Common myeloid progenitor, CD34-positive (primary cell): ENCODE data around the gene ARPC4. TPM values are rescaled to one million over a fixed set of nuclear protein-coding genes. Genes with fewer than 3 reads are reported as not detected.

ENCODE experiments used
- CTCF ChIA-PET: fragments of 350-600 bp; sonication (Branson Sonifier 250); formaldehyde crosslinking; loops from one replicate; lab custom pipeline; 2021; ENCODE audit warnings: antibody characterized with exemption; lab: Charles Lee
- POLR2A ChIA-PET: fragments of 350-600 bp; sonication (Branson Sonifier 250); formaldehyde crosslinking; loops from one replicate; lab custom pipeline; 2021; ENCODE audit warnings: antibody characterized with exemption; lab: Charles Lee
- DNase-seq, 3 donors: peaks; one replicate each; pipeline versions ENCODE4 v3.0.0 to v3.0.0-alpha.2; 2013
- H3K27ac ChIP-seq, 2 experiments: 1 replicate in 1 of 2; 2 replicates in 1 of 2; pipeline ENCODE4 v1.7.0; 2013; ENCODE audit warnings: inconsistent platforms in 2 of 2, low read length in 2 of 2, mild to moderate bottlenecking in 2 of 2, low read depth in 1 of 2, moderate library complexity in 1 of 2; ENCODE audit not compliant: severe bottlenecking in 2 of 2, insufficient read depth in 1 of 2, poor library complexity in 1 of 2
- H3K27me3 ChIP-seq, 5 experiments: replicated peaks in 2 of 5; 1 replicate in 3 of 5; 2 replicates in 2 of 5; pipeline versions ENCODE4 v1.6.1 to v1.7.0; 2013; ENCODE audit warnings: low read length in 4 of 5, mild to moderate bottlenecking in 2 of 5, moderate library complexity in 2 of 5, inconsistent platforms in 1 of 5; ENCODE audit not compliant: insufficient read depth in 5 of 5, control insufficient read depth in 4 of 5
- H3K36me3 ChIP-seq, 4 experiments: 1 replicate in 2 of 4; 2 replicates in 2 of 4; pipeline versions ENCODE4 v1.6.1 to v1.7.0; 2013; ENCODE audit warnings: low read length in 3 of 4, control low read depth in 1 of 4, mild to moderate bottlenecking in 1 of 4; ENCODE audit not compliant: control insufficient read depth in 4 of 4, insufficient read depth in 4 of 4
- H3K4me1 ChIP-seq, 4 experiments: 1 replicate in 3 of 4; 2 replicates in 1 of 4; pipeline versions ENCODE4 v1.6.1 to v1.7.1; 2013; ENCODE audit warnings: low read length in 3 of 4, mild to moderate bottlenecking in 3 of 4, control low read depth in 1 of 4, inconsistent platforms in 1 of 4, moderate library complexity in 1 of 4; ENCODE audit not compliant: control insufficient read depth in 4 of 4, insufficient read depth in 4 of 4; ENCODE audit errors: control extremely low read depth in 1 of 4
- H3K4me3 ChIP-seq, 7 experiments: 1 replicate in 4 of 7; 2 replicates in 3 of 7; pipeline versions ENCODE4 v1.5.1 to v1.7.0; 2013; ENCODE audit warnings: mild to moderate bottlenecking in 7 of 7, low read length in 6 of 7, moderate library complexity in 6 of 7, inconsistent platforms in 2 of 7, low read depth in 2 of 7, control low read depth in 1 of 7; ENCODE audit not compliant: insufficient read depth in 4 of 7, control insufficient read depth in 1 of 7; ENCODE audit errors: extremely low read depth in 1 of 7
- H3K9me3 ChIP-seq, 5 experiments: 1 replicate in 4 of 5; 2 replicates in 1 of 5; pipeline versions ENCODE4 v1.6.1 to v1.7.1; 2013; ENCODE audit warnings: low read length in 4 of 5, mild to moderate bottlenecking in 2 of 5, inconsistent platforms in 1 of 5, low read depth in 1 of 5, moderate library complexity in 1 of 5; ENCODE audit not compliant: control insufficient read depth in 4 of 5, insufficient read depth in 2 of 5; ENCODE audit errors: control extremely low read depth in 1 of 5
- WGBS: methylation state at CpG from one replicate; pipeline ENCODE4 v1.1.5; 2013; ENCODE audit not compliant: insufficient coverage; 5-methylcytosine and 5-hydroxymethylcytosine counted together
- polyA plus RNA-seq: library from polyadenylated mRNA; unstranded; fragments of 120-200 nt; gene quantifications from one replicate; pipeline ENCODE4 v1.2.1, GENCODE V29; 2013

Gene ARPC4
- 120 TPM for polyA plus RNA-seq

DNA sequence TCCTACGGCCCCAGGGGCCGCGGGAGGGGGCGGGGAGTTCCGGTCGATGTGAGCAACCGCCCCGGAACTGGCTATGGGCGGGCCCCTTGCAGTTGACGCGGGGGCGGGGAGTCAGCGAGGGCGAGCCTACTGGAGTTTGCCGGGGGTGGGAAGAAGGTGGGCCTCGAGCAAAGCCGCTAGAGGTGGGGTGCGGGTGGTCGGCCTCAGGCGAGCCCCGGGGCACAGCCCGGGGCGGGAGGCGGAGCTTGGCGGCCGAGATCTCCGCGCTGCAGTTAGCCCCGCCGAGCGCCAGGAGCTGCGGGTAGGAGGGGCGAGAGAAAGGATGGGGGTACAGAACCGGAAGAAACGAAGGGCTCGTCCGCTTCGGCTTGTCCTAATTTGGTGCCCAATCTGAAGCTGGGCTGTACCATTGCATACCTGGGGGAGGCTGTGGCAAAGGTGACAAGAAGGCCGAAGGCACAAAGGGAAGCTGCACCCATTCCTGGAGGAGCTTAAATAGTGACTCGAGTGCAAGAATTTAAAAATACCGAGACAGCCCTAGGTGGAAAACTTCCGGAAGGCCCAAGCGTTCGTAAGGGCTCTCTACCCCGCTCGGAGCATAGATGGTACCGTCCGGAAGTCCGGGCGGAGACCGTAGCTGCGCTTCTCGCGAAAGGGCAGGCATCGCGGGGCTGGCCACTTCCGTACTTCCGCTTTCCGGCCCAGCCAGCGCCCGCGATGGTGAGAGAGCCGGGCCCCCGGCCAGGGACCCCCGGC is at the start of gene ARPC4, which contains the start of gene TADA3:
TSS of gene ARPC4 (plus strand) at position 678 of the 756 bp plus-strand sequence. CDS start at position 718, 40 bp downstream.
TSS of gene TADA3 (minus strand) at position 69 of the 756 bp plus-strand sequence. CDS start 1,007 bp downstream, outside the sequence.
- peak within 1 kb of the TSS; percentile 79 to 98 (median 86) for H3K4me3 ChIP-seq
- ChIA-PET POLR2A (interaction anchor here (0.5 to 1.3 kb wide), 5 partner anchors 10 to 340 kb away, joined by 3 to 9 read pairs (median 5); partner anchors contain the start of gene BRPF1), CTCF (interaction anchor here (0.9 to 1.6 kb wide), 6 partner anchors 9 to 62 kb away, joined by 3 to 4 read pairs (median 3); partner anchors contain the start of gene OGG1)
- no peaks in the 10 kb centered on the region for H3K9me3 ChIP-seq
- peaks cover 7 to 37% (median 22%) of the 10 kb centered on the region in 4 experiments for H3K36me3 ChIP-seq
- WGBS: under 1% methylated on average over 56 of the region's 65 CpGs
- peak within 1 kb of the TSS; percentile 96 to 98 for H3K27ac ChIP-seq
- no peaks in the 10 kb centered on the region for H3K27me3 ChIP-seq
- peaks cover 11 to 27% (median 21%) of the 10 kb centered on the region in 4 experiments for H3K4me1 ChIP-seq
- peak; percentile 97 to 98 (median 98) for DNase-seq

DNA sequence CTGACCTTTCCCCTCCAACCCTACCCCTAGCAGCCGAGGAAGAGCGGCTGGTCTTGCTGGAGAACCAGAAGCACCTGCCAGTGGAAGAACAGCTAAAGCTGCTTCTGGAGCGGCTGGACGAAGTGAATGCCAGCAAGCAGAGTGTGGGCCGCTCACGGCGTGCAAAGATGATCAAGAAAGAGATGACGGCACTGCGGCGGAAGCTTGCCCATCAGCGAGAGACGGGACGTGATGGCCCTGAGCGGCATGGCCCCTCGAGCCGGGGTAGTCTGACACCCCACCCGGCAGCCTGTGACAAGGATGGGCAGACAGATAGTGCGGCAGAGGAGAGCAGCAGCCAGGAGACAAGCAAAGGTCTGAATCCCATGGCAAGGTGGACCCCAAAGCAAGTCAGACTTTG is 49.3 kb upstream of the ARPC4 start:
- CTCF ChIA-PET: interaction anchor here (0.9 to 9.5 kb wide), 5 partner anchors 11 to 64 kb away, joined by 3 to 68 read pairs (median 4); partner anchors contain the start of gene BRPF1
- no peak overlapping the region for H3K27ac ChIP-seq
- POLR2A ChIA-PET: interaction anchor here (1.2 kb wide), 1 partner anchor 10 kb away, joined by 5 read pairs; no protein-coding TSS in a partner anchor
- H3K4me1 ChIP-seq: no peaks in the 10 kb centered on the region
- no peaks in the 10 kb centered on the region for H3K27me3 ChIP-seq
- H3K9me3 ChIP-seq: no peaks in the 10 kb centered on the region
- 99% methylated on average over 18 of the region's 18 CpGs for WGBS
- no peak for DNase-seq
- H3K4me3 ChIP-seq: no peak overlapping the region
- H3K36me3 ChIP-seq: peaks cover 36 to 100% (median 93%) of the 10 kb centered on the region in 4 experiments

DNA sequence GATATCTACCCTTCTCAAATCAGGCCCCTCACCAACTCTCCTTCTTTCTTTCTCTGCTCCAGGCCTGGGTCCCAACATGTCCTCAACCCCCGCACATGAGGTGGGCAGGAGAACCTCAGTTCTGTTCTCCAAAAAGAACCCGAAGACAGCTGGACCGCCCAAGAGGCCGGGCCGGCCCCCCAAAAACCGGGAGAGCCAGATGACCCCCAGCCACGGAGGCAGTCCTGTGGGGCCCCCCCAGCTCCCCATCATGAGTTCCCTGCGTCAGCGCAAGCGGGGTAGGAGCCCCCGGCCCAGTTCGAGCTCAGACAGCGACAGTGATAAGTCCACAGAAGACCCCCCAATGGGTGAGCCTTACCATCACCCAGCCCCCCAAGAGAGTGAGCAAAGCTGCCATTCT is 48.7 kb upstream of the ARPC4 start:
- DNase-seq: no peak
- POLR2A ChIA-PET: interaction anchor here (1.2 to 1.6 kb wide), 2 partner anchors 11 to 13 kb away, joined by 5 to 7 read pairs; partner anchors contain the start of gene BRPF1
- Histone ChIP-seq H3K27ac (no peak overlapping the region), H3K4me3 (no peak overlapping the region), H3K36me3 (peaks cover 33 to 98% (median 88%) of the 10 kb centered on the region in 4 experiments), H3K9me3 (no peaks in the 10 kb centered on the region), H3K27me3 (no peaks in the 10 kb centered on the region), H3K4me1 (peaks cover 0 to 3% (median 2%) of the 10 kb centered on the region in 4 experiments)
- 96% methylated on average over 12 of the region's 13 CpGs for WGBS
- CTCF ChIA-PET: interaction anchor here (0.6 to 9.5 kb wide), 5 partner anchors 12 to 975 kb away, joined by 3 to 68 read pairs (median 4); partner anchors contain the start of genes BRPF1 and OXTR

DNA sequence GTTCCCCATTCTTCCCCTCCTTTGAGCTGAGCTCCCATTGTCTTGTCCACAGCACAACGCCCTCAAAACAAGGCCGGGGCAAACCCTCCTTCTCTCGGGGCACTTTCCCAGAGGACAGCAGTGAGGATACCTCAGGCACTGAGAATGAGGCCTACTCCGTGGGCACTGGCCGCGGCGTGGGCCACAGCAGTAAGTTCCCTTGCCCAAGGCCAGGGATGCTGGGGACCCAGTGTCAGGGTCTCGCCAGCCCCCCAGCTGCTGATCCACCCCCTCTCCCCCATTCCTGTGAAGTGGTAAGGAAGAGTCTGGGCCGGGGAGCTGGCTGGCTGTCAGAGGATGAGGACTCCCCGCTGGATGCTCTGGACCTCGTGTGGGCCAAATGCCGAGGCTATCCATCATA is 47.4 kb upstream of the ARPC4 start:
- H3K4me1 ChIP-seq: peaks cover 0 to 14% (median 11%) of the 10 kb centered on the region in 4 experiments
- DNase-seq: no peak
- peaks cover 29 to 86% (median 75%) of the 10 kb centered on the region in 4 experiments for H3K36me3 ChIP-seq
- no peaks in the 10 kb centered on the region for H3K27me3 ChIP-seq
- CTCF ChIA-PET: interaction anchor here (2.3 to 9.5 kb wide), 3 partner anchors 8 to 18 kb away, joined by 7 to 68 read pairs (median 13); partner anchors contain the start of gene BRPF1
- H3K27ac ChIP-seq: no peak overlapping the region
- WGBS: 98% methylated on average over 11 of the region's 12 CpGs
- H3K4me3 ChIP-seq: no peak overlapping the region
- no peaks in the 10 kb centered on the region for H3K9me3 ChIP-seq
- POLR2A ChIA-PET: interaction anchor here (1.6 kb wide), 1 partner anchor 15 kb away, joined by 7 read pairs; the partner anchor contains the start of gene BRPF1

DNA sequence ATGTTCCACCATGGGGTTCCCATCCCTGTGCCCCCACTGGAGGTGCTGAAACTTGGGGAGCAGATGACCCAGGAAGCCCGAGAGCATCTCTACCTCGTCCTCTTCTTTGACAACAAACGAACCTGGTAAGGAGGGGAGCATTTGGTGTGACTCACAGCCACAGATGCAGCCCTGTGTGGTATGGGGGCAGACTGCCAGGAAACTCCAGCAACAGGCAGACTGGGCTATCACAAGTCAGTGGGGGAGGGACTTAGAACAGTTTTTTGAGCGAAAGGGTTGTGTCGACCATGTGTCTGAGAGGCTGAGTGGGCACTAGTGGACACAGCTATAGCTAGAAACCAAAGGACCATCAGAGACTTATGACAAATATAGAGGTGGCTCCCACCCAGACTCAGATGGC is 46.6 kb upstream of the ARPC4 start:
- Histone ChIP-seq H3K27me3 (no peaks in the 10 kb centered on the region), H3K4me3 (no peak overlapping the region), H3K27ac (no peak overlapping the region), H3K36me3 (peaks cover 27 to 81% (median 69%) of the 10 kb centered on the region in 4 experiments), H3K4me1 (peaks cover 0 to 22% (median 16%) of the 10 kb centered on the region in 4 experiments), H3K9me3 (no peaks in the 10 kb centered on the region)
- CTCF ChIA-PET: interaction anchor here (2.3 to 9.5 kb wide), 3 partner anchors 9 to 19 kb away, joined by 7 to 68 read pairs (median 13); partner anchors contain the start of gene BRPF1
- 94% methylated on average over 5 of the region's 5 CpGs for WGBS
- POLR2A ChIA-PET: no interaction called here
- DNase-seq: peak in 1 of 3 donors; percentile 26

DNA sequence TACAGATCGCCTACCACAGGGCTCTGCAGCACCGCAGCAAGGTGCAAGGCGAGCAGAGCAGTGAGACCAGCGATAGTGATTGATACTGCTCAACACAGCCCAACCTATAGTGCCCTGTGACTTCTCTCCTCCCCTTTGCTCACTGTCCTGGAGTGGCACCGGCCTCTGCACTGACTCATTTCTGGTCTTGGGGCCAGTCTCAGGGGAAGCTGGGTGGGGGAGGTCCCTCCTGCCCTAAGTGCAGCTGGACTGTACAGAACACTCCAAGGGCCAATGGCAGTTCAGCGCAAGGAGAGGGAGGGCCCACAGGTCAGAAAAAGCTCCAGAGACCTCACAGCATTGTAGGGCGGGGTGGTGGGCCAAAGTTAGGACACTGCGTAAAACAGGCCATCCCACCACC is 45.6 kb upstream of the ARPC4 start:
- POLR2A ChIA-PET: no interaction called here
- CTCF ChIA-PET: interaction anchor here (2.9 to 9.5 kb wide), 2 partner anchors 10 to 15 kb away, joined by 13 to 68 read pairs; partner anchors contain the start of gene BRPF1
- Histone ChIP-seq H3K4me1 (peaks cover 0 to 26% (median 16%) of the 10 kb centered on the region in 4 experiments), H3K36me3 (peaks cover 23 to 79% (median 65%) of the 10 kb centered on the region in 4 experiments), H3K27ac (no peak overlapping the region), H3K27me3 (no peaks in the 10 kb centered on the region), H3K4me3 (no peak overlapping the region), H3K9me3 (no peaks in the 10 kb centered on the region)
- DNase-seq: no peak
- 98% methylated on average over 5 of the region's 8 CpGs for WGBS
